Liver (tissue), 3 donors: ENCODE results near the gene COBL.

Experiments
- CTCF ChIP-seq: fragments of 150-350 bp; IDR thresholded peaks from 2 replicates; pipeline ENCODE4 v1.5.1; 2017; ENCODE audit warnings: improper control_type of control experiment, low read depth, low read length; ENCODE audit not compliant: missing input control
- FOXA1 ChIP-seq: IDR thresholded peaks from 2 replicates; pipeline ENCODE4 v1.6.1; 2016; ENCODE audit warnings: antibody characterized with exemption
- JUND ChIP-seq, 2 donors: IDR thresholded peaks; 2 replicates each; pipeline ENCODE4 v1.6.1; 2016; ENCODE audit warnings: antibody characterized with exemption in 2 of 2
- NR2F2 ChIP-seq: IDR thresholded peaks from 2 replicates; pipeline ENCODE4 v1.6.1; 2016; ENCODE audit warnings: antibody characterized with exemption
- REST ChIP-seq: IDR thresholded peaks from 2 replicates; pipeline ENCODE4 v1.6.1; 2016; ENCODE audit warnings: antibody characterized with exemption, mild to moderate bottlenecking
- TAF1 ChIP-seq: conservative IDR thresholded peaks from 2 replicates; pipeline ENCODE4 v1.6.1; 2016; ENCODE audit warnings: antibody characterized with exemption, mild to moderate bottlenecking
- ZBTB33 ChIP-seq: IDR thresholded peaks from 2 replicates; pipeline ENCODE4 v1.6.1; 2016; ENCODE audit warnings: antibody characterized with exemption
- donor health status: healthy.
- donor health status: healthy.

GRCh38 chr7:51329696-51330263, 13.2 kb upstream of the COBL start:
- TF ChIP-seq CTCF (no peak), FOXA1 (no peak), ZBTB33 (no peak), JUND (IDR thresholded peaks at IDR 0.05) (no peak), NR2F2 (no peak), REST (no peak), TAF1 (no peak)
